Medulla oblongata (tissue), 1 donor: Measurements from ENCODE around the gene TNFRSF14.
"Not testable (repeated sequence)": the region's sequence is repeated elsewhere in the genome, so short reads cannot be mapped to it uniquely, and the experiment has no call there.

ENCODE experiments used
- DNase-seq: peaks from one replicate; pipeline ENCODE4 v3.0.0-alpha.2; 2015; ENCODE audit errors: extremely low spot score

TNFRSF14 gene

DNA sequence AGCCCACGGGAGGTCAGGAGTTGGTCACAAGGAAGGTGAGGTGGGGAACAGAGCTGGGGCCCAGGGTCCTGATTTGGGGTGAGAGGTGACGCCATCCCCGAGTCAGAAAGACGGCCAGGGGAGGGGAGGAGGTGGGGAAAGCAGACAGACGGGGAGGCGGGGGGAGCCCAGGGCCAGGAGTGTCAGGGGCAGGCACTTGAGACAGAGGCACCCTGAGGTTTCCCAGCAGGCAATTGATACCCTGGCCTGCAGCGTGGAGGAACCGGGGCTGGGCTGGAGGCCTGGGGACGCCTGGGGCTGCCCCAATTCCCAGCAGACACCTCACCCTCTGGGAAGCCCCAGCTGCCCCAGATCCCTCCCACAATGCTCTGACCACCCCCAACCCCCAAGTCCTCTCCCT lies 3.1 kb upstream of the TNFRSF14 start:
- not testable (repeated sequence) for DNase-seq

DNA sequence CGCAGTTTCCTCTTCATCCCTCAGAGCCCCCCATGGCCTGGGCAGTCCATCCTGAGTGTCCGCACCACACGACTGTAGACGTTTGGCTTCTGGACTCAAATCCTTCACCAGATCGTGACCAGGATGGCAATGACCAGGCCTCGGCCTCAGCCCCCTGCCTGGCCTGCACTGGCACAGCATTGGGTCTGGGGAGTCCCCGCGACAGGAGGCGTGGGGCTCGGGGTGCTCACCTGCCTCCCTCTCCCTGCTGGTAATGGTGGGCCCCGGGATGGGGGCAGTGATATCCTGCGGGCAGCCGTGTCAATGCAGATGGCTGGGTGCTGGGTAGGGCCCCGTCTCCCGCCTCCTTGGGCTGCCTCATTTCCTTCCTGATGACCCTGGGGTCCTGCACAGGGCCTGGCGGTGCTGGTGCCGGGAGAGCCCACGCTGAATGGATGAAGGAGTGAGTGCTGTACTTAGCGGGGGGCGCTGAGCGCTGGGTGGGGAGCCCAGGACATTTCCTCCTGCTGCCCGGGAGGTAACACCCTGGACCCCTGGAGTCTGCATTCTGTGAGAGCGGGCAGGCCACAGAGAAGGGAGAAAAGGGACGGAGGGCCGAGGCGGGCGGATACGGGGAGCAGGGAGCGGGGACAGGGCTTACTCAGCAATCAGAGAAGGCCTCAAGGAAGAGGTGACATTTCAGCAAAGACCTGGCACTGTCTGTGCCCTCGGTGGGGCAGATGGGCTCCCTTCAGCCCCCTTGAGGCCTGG lies 2.1 kb upstream of the TNFRSF14 start:
- no peak for DNase-seq

DNA sequence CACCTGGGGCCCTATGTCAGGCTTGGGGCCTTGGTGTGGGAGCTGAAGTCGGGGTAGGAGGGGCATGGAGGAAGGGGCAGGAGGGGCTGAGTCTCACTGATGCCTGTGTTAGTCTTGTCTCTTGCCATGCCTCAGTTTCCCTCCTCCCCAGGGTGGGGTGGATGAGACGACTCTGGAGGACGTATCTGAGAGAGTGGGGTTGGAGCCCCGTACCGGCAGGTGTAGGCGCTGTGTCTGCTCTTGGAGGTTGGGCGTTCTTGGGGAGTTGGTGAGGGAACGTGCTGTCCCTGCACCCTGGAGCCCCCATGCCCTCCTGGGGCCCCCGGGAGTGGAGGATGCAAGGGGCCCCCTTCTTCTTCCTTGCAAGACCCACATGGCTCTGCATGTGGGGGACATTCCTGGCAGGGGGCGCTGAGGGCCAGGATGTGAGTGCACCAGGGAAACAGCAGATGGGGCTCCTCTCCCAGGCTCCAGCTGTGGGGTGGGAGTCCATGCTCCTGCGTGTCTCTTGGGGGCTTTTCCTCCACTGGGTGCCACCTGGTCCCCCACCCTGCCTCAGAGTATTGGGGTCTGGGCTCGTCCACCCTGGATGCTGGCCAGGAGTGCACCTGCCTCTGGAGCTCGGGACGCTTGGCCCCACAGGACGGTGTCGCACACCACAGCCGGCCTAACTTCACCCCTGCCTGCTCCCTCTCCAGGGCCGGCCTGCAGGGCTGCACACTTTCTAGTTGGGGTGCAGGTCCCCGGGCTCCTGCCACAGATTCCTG lies 1.4 kb upstream of the TNFRSF14 start:
- DNase-seq = peak; percentile 56

DNA sequence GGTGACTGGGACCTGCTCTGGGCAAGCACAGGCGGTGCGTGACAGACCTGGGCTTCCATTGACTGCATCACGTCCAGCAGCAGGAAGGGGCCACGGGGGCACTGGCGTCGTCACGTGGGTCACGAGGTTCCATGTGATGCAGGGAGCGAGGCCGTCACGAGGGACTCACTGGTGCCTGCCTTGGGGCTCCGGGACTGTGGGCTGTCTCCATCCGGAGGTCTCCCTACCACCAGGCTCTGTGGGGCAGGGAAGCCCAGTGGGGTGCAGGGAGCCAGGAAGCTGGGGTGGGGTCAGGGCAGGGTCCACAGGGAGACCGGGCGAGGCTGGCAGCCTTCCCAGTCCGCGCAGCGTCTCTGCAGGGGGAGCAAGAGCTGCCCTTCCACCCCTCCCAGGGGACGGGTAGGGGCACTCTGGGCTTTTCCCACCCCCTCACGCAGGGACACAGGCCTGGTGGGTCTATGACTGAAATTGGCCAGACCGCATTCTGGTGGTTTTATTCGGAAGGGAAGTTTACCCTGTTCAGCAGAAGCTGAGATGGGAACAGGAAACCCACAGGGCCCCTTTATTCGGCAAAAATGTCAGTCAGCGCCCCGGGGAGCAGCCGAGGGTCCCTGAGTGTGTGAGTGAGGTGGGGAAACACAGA lies 416 bp upstream of the TNFRSF14 start:
- DNase-seq = peak; percentile 68

DNA sequence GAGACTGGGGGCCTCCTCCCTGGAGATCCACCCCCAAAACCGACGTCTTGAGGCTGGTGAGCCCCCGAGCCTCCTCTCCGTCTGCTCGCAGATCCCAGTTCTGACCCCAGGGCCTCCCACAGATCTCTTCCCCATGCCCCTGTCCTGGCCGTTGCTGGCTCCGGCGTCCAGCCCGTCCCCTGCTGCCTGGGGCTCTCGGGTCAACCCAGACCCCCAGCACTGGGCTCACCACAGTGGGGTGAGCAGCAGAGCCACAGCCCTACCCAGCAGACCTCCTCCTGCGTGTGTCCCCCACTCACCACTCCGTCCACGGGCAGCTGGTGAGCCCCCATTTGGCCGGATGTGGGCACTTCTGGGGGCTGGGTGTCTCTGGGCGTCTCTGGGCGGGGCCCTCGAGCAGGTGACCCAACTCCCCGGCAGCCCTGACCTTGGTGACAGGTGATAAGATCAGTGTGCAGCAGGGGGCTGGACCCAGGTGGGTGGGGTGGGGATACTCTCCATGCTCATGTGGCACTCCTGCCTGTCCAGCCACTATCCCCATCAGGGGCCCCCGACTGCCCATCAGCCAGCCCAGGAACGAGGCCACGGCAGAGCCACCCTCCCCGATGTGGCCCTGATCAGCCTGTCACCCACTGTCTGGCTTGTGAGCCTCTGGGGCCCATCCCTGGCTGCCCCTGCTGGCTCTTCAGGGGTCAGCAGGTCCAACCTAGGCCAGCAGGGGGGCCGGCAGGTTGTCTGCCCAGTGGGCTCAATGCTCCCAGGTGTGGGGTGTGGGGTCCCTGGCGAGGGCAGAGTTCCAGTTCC lies 709 bp downstream of the TNFRSF14 start:
- DNase-seq = no peak

DNA sequence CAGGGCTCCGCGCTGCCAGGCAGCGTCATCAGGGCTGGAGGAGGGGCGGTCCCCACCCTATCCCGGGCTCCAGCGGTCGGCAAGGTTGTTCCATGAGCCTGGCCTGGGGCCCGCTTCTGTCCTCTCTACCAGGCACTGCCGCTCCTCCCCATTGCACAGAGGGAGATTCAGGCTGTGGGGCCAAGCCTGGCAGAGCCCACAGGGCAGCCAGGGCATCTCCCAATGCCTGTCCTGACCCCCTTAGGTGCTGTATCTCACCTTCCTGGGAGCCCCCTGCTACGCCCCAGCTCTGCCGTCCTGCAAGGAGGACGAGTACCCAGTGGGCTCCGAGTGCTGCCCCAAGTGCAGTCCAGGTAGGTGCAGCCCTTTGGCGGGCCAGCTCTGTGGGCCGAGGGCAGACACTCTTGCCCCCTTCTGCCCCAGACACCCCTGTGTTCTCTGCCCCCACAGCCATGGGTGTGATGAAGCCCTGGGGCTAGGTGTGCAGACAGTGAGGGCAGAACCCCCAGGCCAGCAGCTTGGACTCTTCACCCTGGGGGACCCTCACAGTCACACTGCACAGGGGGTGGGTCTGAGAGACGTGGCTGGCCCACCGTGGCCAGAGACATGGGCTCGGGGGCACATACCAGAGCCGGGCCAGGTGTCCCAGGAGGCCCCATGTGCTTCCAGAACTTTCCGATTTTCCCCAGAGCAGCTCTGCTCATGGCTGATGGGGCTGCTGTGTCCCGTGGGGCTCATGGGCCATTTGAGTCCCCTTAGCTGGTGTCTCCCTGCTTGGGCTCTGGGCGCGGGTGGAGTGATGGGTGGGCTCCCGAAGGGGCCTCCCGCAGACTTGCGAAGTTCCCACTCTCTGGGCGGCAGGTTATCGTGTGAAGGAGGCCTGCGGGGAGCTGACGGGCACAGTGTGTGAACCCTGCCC lies 1.6 kb downstream of the TNFRSF14 start:
- DNase-seq = no peak

DNA sequence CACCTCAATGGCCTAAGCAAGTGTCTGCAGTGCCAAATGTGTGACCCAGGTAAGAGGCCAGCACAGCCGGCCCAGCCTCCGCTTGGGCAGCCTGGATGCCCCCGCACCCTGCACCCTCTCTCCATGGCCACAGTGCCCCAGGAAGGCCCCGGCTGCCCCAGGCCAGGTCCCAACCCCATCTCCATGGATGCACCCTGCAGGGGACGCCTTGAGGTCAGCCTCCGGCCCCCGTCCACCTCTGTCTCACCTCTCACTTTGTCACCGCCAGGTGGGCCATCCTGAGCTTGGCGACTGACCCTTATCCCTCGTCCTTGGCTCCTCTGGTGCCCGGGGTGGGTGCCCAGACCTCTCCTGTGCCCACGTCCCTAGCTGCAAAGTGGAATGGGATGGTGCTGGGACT lies 2.2 kb downstream of the TNFRSF14 start:
- no peak for DNase-seq

DNA sequence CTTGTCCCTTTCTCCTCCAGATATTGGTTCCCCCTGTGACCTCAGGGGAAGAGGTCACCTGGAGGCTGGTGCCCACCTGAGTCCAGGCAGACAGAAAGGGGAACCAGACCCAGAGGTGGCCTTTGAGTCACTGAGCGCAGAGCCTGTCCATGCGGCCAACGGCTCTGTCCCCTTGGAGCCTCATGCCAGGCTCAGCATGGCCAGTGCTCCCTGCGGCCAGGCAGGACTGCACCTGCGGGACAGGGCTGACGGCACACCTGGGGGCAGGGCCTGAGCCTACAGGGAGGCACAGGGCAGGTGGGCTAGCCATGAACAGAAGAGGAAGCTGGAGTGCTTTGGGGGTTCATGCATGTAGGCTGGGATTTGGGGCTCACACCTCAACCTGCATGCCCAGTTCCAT lies 2.7 kb downstream of the TNFRSF14 start:
- DNase-seq = no peak

DNA sequence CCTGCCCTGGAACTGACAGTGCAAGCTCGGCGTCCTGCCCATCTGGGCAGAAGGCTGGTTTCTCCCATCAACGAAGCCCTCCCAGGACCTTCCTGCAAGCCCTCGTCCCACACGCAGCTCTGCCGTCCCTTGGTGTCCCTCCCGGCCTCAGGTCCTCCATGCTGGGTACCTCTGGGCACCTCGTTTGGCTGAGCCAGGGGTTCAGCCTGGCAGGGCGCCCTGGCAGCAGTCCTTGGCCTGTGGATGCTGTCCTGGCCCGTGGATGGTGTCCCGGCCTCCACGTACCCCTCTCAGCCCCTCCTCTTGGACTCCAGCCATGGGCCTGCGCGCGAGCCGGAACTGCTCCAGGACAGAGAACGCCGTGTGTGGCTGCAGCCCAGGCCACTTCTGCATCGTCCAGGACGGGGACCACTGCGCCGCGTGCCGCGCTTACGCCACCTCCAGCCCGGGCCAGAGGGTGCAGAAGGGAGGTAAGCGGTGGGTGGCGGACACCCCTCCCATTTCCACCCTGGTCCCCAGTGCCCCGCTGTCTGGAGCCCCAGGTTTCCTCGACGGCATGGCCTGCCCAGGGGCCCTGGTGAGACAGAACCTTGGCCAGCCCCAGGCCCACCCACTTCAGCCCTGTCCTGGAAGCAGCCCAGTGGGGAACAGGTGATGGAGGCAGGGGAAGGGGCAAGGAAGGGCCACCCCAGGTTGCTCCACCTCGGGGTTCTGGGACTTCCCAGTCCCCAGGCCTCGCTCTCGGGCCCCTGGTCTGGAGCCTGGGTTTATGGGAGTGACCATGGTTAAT lies 3.5 kb downstream of the TNFRSF14 start:
- no peak for DNase-seq

DNA sequence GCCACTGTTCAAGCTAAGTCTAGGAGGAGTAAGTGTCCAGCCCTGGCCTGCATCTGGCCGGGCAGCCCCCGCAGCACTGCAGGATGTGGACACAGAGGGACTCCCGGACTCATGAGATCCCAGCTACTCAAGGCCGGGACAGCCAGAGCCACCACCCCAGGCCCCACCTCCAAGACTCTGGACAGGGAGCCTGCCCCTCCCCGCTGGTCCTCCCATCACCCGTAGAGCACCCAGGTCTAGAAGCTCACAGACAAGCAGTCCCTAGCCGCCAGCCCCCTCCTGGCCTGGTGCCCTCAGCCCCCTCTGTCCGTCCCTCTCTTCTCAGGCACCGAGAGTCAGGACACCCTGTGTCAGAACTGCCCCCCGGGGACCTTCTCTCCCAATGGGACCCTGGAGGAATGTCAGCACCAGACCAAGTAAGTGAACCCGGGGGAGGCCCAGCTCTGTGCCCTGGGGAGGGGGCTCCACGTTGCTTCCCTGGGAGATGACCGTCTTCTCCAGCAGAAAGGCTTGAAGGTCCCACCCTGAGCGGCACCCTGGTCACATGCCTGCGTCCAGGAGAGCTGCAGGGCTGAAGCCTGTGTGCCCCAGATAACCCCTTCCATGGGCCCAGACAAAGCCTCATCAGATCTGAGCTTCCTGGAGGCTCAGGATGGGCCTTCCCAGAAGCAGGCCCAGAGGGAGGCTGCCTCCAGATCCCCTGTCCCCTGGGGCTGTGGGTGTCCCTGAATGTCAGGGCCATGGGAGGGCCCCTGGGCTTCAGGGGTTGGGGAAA lies 4.3 kb downstream of the TNFRSF14 start:
- no peak for DNase-seq

DNA sequence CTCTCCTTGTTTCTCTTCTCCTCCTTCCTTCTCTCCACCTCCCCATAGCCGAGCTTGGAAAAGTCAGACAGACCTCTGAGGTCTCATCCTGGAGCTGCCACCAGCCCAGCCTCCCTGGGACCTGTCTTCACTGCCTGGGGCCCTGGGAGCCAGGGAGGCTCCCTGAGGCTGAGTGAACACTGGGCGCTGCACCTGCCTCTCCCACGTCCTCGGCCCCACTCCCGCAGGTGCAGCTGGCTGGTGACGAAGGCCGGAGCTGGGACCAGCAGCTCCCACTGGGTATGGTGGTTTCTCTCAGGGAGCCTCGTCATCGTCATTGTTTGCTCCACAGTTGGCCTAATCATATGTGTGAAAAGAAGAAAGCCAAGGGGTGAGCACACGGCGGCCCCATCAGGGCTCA lies 5.3 kb downstream of the TNFRSF14 start:
- no peak for DNase-seq

DNA sequence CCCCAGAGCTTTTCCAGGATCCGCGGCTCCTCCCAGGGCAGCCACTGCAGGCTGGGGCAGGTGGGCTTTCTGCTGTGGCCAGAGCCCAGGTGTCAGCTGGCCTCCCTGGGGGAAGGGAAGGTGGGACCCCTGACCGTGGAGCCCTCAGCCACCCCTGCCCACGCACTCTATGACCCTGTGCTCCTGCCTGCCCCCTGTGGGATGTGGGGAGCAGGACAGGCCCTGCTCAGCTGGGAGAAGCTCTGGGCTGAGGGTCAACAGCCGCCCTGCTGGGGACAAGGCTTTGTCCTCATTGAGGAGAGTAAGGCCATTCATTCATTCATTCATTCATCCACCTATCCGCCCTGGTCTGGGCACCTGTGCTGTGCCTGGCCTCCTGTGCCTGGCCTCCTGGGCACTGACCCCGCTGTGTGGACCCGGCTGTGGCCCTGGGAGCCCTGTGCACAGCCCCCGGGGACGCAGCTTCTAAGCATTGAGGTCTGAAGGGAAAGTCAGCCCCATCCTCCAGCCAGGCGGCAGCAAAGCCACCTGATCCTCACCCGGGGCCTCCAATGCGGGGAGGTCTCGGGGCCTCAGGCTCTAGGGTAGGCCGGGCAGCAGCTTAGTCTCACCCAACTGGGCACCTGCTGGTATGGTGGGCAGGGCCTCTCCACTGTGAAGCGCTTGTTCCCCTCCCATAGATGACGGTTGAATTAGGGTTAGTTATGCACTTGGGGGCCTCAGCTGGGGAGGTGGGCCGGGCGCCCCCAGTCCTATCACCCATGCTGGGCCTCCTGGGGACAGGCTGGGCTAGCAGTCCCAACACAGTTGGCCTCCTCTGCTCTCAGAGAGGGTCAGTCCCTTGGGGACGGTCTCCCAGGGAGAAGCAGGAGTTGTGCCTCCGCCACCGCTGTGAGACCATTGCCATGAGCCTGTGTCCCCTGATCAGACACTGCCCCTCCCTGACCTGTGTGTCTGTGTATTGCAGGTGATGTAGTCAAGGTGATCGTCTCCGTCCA lies 6.0 kb downstream of the TNFRSF14 start:
- DNase-seq = no peak

DNA sequence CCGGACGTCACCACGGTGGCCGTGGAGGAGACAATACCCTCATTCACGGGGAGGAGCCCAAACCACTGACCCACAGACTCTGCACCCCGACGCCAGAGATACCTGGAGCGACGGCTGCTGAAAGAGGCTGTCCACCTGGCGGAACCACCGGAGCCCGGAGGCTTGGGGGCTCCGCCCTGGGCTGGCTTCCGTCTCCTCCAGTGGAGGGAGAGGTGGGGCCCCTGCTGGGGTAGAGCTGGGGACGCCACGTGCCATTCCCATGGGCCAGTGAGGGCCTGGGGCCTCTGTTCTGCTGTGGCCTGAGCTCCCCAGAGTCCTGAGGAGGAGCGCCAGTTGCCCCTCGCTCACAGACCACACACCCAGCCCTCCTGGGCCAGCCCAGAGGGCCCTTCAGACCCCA lies 7.0 kb downstream of the TNFRSF14 start:
- no peak for DNase-seq

DNA sequence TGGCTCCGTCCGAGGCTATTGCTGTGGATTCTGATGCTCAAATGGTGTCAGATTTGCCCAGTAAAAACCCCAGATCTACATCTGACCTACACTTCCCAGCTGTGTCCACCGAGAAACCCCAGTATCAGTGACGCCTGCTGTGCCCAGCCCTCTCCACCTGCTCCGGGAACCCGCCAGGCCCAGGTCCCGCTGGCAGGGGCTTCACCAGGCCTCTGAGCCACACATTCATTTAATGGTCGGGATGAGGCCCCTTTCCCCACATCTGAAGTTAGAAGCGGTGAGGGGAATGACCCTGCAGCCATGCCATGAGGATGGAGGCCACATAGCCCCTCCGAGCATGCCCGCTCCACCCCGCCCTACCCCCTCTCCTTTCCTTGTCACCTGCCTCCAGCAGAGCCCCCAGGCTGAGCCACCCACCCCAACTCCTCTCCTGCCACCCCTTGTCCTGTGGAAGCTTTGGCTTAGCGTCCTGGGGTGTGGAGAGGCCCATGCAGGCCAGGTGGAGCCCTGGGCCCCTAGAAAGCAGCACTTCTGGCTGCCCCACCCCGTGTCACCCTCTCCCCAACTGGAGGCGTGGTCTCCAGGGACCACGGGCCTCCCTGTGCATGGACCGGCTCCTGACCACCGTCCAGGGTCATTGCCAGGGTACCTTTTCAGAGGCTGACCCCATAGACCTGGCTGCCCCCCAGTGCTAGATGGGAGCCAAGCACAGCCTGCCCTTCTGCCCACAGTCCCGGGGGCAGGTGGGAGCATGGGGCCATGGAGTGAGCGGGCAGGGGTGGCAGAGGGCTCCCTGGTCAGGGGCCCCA lies 8.0 kb downstream of the TNFRSF14 start:
- DNase-seq = no peak

DNA sequence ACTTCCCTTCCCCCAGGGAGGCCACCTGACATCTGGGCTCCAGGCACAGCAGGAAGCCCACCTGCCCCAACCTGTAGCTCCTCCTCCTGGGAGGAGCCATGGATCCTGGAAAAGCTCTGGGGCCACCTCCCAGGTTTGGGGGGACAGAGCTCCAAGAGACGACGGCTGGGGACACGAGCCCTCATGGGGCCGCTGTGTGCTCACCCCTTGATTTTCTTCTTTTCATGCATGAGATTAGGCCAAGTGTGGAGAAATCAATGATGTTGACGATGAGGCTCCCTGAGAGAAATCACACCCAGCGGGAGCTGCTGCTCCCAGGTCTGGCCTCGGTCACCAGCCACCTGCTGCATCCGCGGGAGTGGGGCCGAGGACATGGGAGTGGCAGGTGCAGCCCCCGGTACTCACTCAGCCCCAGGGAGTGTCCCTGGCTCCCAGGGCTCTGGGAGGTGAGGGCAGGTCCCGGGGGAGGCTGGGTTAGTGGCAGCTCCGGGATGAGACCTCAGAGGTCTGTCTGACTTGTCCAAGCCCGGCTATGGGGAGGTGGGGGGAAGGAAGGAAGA lies 8.7 kb downstream of the TNFRSF14 start:
- DNase-seq = no peak

DNA sequence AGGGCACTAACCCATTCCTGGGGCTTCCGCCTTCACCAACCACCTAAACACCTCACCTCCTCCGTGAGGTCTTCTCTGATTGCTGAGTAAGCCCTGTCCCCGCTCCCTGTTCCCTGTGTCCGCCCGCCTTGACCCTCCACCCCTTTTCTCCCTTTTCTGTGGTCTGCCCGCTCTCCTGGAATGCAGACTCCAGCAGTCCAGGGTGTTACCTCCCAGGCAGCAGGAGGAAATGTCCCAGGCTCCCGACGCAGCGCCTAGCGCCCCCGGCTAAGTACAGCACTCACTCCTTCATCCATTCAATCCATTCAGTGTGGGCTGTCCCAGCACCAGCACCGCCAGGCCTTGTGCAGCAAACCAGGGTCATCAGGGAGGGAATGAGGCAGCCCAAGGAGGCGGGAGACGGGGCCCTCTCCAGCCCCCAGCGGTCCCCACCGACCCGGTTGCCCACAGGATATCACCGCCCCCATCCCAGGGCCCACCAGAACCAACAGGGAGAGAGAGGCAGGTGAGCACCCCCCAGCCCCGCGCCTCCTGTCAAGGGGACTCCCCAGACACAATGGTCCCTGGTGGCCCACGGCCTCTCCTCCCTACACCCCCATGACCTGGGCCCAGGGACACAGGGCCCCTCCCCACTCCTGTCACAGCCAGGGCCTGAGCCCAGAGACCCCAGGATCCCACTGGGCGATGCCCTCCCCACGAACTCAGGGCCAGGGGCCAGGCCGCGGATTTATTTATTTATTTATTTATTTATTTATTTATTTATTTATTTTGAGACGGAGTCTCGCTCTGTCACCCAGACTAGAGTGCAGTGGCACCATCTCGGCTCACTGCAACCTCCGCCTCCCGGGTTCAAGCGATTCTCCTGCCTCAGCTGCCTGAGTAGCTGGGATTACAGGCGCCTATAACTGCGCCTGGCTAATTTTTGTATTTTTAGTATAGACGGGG lies 10.2 kb downstream of the TNFRSF14 start:
- DNase-seq = no peak
